BJ (cell line): ENCODE results near the gene GPR148. TPM values are rescaled to one million over a fixed set of nuclear protein-coding genes. Genes with fewer than 3 reads are reported as not detected.

Source experiments
- CTCF ChIA-PET: fragments of 350-600 bp; formaldehyde crosslinking; extraction: SDS; loops from one replicate; lab custom pipeline; 2021; ENCODE audit warnings: antibody characterized with exemption, inconsistent platforms; lab: Yijun Ruan, JAX
- POLR2A ChIA-PET: fragments of 300-600 bp; sonication (Branson Sonifier 250); formaldehyde crosslinking; extraction: SDS; loops from one replicate; lab custom pipeline; 2021; ENCODE audit warnings: antibody characterized with exemption; lab: Charles Lee
- DNase-seq: peaks from one replicate; pipeline ENCODE4 v3.0.0-alpha.2; 2011; ENCODE audit warnings: low read depth
- H3K27me3 ChIP-seq: 2 replicates; pipeline ENCODE4 v1.6.0; 2011; ENCODE audit warnings: low read length; ENCODE audit not compliant: control insufficient read depth, insufficient read depth
- H3K36me3 ChIP-seq: 2 replicates; pipeline ENCODE4 v1.5.1; 2011; ENCODE audit warnings: low read length; ENCODE audit not compliant: control insufficient read depth, insufficient read depth
- H3K4me3 ChIP-seq: 2 replicates; pipeline ENCODE4 v1.5.1; 2011; ENCODE audit warnings: low read depth, mild to moderate bottlenecking, control low read depth, low read length
- CTCF ChIP-seq: IDR thresholded peaks from 2 replicates; pipeline ENCODE4 v1.5.1; 2011; ENCODE audit warnings: low read depth, mild to moderate bottlenecking, control low read depth, inconsistent platforms, low read length, moderate library complexity; ENCODE audit not compliant: insufficient read depth
- polyA plus RNA-seq: library from polyadenylated mRNA; depleted of rRNA; stranded (reverse); fragments of >200 nt; gene quantifications from 2 replicates; pipeline ENCODE4 v1.2.3, GENCODE V29; 2011

GPR148 gene
- polyA plus RNA-seq, 1 experiment: not detected

GRCh38 chr2:130766711-130767407, 38.0 kb downstream of the GPR148 start:
- Histone ChIP-seq H3K36me3 (no peaks in the 10 kb centered on the region), H3K27me3 (no peaks in the 10 kb centered on the region), H3K4me3 (no peak overlapping the region)
- no peak for TF ChIP-seq CTCF
- POLR2A ChIA-PET: no interaction called here
- no peak for DNase-seq
- CTCF ChIA-PET: no interaction called here

- POLR2A ChIA-PET: no interaction called here
- Histone ChIP-seq H3K27me3 (no peaks in the 10 kb centered on the region), H3K4me3 (no peak overlapping the region), H3K36me3 (no peaks in the 10 kb centered on the region)
- no peak for TF ChIP-seq CTCF
- DNase-seq: no peak
- CTCF ChIA-PET: no interaction called here
Measured at GRCh38 chr2:130767408-130767775, 38.5 kb downstream of the GPR148 start.

GRCh38 chr2:130768191-130768855, 39.5 kb downstream of the GPR148 start:
- Histone ChIP-seq H3K27me3 (no peaks in the 10 kb centered on the region), H3K4me3 (no peak overlapping the region), H3K36me3 (no peaks in the 10 kb centered on the region)
- ChIA-PET POLR2A (no interaction called here), CTCF (no interaction called here)
- TF ChIP-seq CTCF: no peak
- DNase-seq: no peak

- DNase-seq: no peak
- ChIA-PET POLR2A (no interaction called here), CTCF (no interaction called here)
- no peak for TF ChIP-seq CTCF
- H3K27me3 ChIP-seq: no peaks in the 10 kb centered on the region
- no peaks in the 10 kb centered on the region for H3K36me3 ChIP-seq
- no peak overlapping the region for H3K4me3 ChIP-seq
Measured at GRCh38 chr2:130769343-130769907, 40.6 kb downstream of the GPR148 start.

- DNase-seq: no peak
- Histone ChIP-seq H3K4me3 (no peak overlapping the region), H3K36me3 (no peaks in the 10 kb centered on the region), H3K27me3 (no peaks in the 10 kb centered on the region)
- no peak for TF ChIP-seq CTCF
- POLR2A ChIA-PET: no interaction called here
- CTCF ChIA-PET: no interaction called here
Measured at GRCh38 chr2:130776550-130776949, 47.7 kb downstream of the GPR148 start.
